H1 (cell line): ENCODE results near the gene MIR17HG.

ENCODE experiments used
- EZH2 ChIP-seq: fragments of 200-600 bp; sonication (generic); IDR thresholded peaks from 2 replicates; pipeline ENCODE4 v1.7.1; 2012; ENCODE audit warnings: low read depth, mild to moderate bottlenecking, moderate library complexity, low read length, inconsistent platforms; ENCODE audit not compliant: severe bottlenecking
- GTF2F1 ChIP-seq: IDR thresholded peaks from 2 replicates; pipeline ENCODE4 v1.6.1; 2012; ENCODE audit warnings: low read depth, low read length, improper control_type of control experiment, borderline replicate concordance
- POLR2AphosphoS5 ChIP-seq: IDR thresholded peaks from 2 replicates; pipeline ENCODE4 v1.6.1; 2011; ENCODE audit warnings: low read depth, low read length
- TAF1 ChIP-seq: IDR thresholded peaks from 2 replicates; pipeline ENCODE4 v1.6.1; 2011; ENCODE audit warnings: mild to moderate bottlenecking, low read depth, low read length
- TF ChIP-seq, protein P1 (sequence below), 3 experiments: IDR thresholded peaks; 1 replicate in 2 of 3; 2 replicates in 1 of 3; pipeline versions ENCODE4 v1.5.1 to v1.6.1; 2011; ENCODE audit warnings: low read length in 3 of 3, mild to moderate bottlenecking in 3 of 3, inconsistent platforms in 2 of 3, low read depth in 1 of 3, moderate library complexity in 1 of 3; ENCODE audit not compliant: insufficient read depth in 1 of 3; ENCODE audit errors: control extremely low read depth in 1 of 3

DNA sequence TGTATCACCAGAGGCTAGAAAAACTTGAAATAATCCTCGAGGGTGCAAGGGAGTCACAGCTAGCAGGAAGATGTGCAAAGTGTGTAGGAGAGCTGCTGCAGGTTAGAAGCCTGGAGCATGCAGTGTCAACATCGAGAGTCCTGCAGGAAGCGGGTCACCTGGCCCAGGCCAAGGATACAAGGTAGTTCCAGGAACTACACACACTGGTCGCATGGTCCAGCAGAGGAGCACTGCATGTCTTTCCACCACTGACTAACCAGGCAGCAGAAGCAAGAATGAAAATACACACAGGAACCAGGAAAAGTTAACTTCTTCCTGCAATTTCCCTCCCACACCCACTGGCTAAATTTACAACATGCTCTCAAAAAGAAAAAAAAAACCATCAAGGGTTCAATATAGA, 36.0 kb upstream of the MIR17HG start:
- TF ChIP-seq, protein P1, sequence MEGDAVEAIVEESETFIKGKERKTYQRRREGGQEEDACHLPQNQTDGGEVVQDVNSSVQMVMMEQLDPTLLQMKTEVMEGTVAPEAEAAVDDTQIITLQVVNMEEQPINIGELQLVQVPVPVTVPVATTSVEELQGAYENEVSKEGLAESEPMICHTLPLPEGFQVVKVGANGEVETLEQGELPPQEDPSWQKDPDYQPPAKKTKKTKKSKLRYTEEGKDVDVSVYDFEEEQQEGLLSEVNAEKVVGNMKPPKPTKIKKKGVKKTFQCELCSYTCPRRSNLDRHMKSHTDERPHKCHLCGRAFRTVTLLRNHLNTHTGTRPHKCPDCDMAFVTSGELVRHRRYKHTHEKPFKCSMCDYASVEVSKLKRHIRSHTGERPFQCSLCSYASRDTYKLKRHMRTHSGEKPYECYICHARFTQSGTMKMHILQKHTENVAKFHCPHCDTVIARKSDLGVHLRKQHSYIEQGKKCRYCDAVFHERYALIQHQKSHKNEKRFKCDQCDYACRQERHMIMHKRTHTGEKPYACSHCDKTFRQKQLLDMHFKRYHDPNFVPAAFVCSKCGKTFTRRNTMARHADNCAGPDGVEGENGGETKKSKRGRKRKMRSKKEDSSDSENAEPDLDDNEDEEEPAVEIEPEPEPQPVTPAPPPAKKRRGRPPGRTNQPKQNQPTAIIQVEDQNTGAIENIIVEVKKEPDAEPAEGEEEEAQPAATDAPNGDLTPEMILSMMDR (IDR thresholded peaks at IDR 0.05; ENCODE audit: control extremely low read depth in 1 of 3, insufficient read depth in 1 of 3, low read depth in 1 of 3, low read length in 3 of 3) = no peak
- TF ChIP-seq POLR2AphosphoS5 (no peak), GTF2F1 (no peak), TAF1 (no peak), EZH2 (no peak)
